GM21786 (cell line): ENCODE results near the gene TOMM6.
"Not testable (repeated sequence)": the region's sequence is repeated elsewhere in the genome, so short reads cannot be mapped to it uniquely, and the experiment has no call there.

Source experiments
- ATAC-seq: cut with Tn5 transposase; IDR thresholded peaks from one replicate; pipeline ENCODE4 v1.9.1; 2021; ENCODE audit not compliant: unreplicated experiment

Gene TOMM6

GRCh38 chr6:41783106-41783780 lies 4.3 kb upstream of the TOMM6 start:
- no peak for ATAC-seq

GRCh38 chr6:41784581-41785171 lies 2.8 kb upstream of the TOMM6 start:
- no peak for ATAC-seq

GRCh38 chr6:41785254-41785653 lies 2.2 kb upstream of the TOMM6 start:
- no peak for ATAC-seq

GRCh38 chr6:41785689-41786450 lies 1.6 kb upstream of the TOMM6 start:
- ATAC-seq, result no peak

GRCh38 chr6:41786451-41787218 lies 859 bp upstream of the TOMM6 start:
- ATAC-seq, result peak; percentile 40

GRCh38 chr6:41789390-41789724 lies 1.9 kb downstream of the TOMM6 start:
- no peak for ATAC-seq

GRCh38 chr6:41790045-41790444 lies 2.6 kb downstream of the TOMM6 start:
- no peak for ATAC-seq

GRCh38 chr6:41791305-41791704 lies 3.8 kb downstream of the TOMM6 start:
- no peak for ATAC-seq

- no peak for ATAC-seq
Measured at GRCh38 chr6:41791984-41792383, 4.5 kb downstream of the TOMM6 start.

GRCh38 chr6:41796474-41796873 lies 9.0 kb downstream of the TOMM6 start:
- ATAC-seq, result no peak

GRCh38 chr6:41798901-41799558 lies 11.5 kb downstream of the TOMM6 start:
- no peak for ATAC-seq

GRCh38 chr6:41799559-41799911 lies 12.0 kb downstream of the TOMM6 start:
- no peak for ATAC-seq

GRCh38 chr6:41801380-41801779 lies 13.9 kb downstream of the TOMM6 start:
- ATAC-seq, result no peak

GRCh38 chr6:41805830-41806774 lies 18.6 kb downstream of the TOMM6 start:
- ATAC-seq, result no peak

- ATAC-seq, result no peak
Measured at GRCh38 chr6:41811095-41811494, 23.6 kb downstream of the TOMM6 start.

- ATAC-seq, result not testable (repeated sequence)
Measured at GRCh38 chr6:41811946-41812345, 24.5 kb downstream of the TOMM6 start.

GRCh38 chr6:41813469-41813868 lies 26.0 kb downstream of the TOMM6 start:
- no peak for ATAC-seq

- no peak for ATAC-seq
Measured at GRCh38 chr6:41813956-41814355, 26.5 kb downstream of the TOMM6 start.

GRCh38 chr6:41814629-41815028 lies 27.1 kb downstream of the TOMM6 start:
- ATAC-seq, result no peak

- ATAC-seq, result no peak
Measured at GRCh38 chr6:41815587-41815986, 28.1 kb downstream of the TOMM6 start.
